ENCODE data around the gene ROS1.

ROS1 gene

DNA sequence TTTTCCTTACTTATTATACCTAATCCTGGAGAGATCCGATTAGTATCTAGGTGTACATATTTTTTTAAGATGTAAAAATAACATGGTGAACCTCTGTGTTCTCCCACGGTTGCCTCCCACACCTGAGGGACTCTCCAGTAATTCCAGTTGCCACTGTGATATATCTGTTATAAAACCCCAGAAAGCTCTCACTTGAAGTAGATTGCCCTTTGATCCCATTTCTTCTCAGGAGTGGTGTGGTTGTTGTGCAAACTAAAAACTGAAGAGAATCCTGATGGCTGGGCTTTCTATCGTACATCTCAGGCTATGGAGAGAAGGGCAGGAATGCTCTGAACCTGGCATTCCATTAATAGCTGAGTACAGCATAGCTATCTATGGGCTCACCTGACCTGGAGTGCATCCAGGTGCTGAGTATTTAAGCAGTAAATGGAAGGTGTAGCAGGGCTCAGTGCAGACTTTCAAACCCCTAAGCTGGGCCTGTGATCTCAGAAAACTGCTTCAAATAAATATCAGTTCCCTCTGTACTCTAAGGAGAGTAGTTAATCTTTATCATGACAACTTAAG is 119.4 kb downstream of the ROS1 start:
- TF ChIP-seq POLR2AphosphoS5 (IDR thresholded peaks at IDR 0.05; ENCODE audit: low read depth, low read length) (no peak), TAF1 (IDR thresholded peaks at IDR 0.05; ENCODE audit: borderline replicate concordance, insufficient read depth, low read length) (no peak), SIN3A (IDR thresholded peaks at IDR 0.05; ENCODE audit: borderline replicate concordance, insufficient read depth, low read length) (no peak), FOXP2 (optimal IDR thresholded peaks at IDR 0.05; ENCODE audit: borderline replicate concordance, extremely low read depth, extremely low read length, insufficient read depth) (no peak)
- TF ChIP-seq, protein P1, sequence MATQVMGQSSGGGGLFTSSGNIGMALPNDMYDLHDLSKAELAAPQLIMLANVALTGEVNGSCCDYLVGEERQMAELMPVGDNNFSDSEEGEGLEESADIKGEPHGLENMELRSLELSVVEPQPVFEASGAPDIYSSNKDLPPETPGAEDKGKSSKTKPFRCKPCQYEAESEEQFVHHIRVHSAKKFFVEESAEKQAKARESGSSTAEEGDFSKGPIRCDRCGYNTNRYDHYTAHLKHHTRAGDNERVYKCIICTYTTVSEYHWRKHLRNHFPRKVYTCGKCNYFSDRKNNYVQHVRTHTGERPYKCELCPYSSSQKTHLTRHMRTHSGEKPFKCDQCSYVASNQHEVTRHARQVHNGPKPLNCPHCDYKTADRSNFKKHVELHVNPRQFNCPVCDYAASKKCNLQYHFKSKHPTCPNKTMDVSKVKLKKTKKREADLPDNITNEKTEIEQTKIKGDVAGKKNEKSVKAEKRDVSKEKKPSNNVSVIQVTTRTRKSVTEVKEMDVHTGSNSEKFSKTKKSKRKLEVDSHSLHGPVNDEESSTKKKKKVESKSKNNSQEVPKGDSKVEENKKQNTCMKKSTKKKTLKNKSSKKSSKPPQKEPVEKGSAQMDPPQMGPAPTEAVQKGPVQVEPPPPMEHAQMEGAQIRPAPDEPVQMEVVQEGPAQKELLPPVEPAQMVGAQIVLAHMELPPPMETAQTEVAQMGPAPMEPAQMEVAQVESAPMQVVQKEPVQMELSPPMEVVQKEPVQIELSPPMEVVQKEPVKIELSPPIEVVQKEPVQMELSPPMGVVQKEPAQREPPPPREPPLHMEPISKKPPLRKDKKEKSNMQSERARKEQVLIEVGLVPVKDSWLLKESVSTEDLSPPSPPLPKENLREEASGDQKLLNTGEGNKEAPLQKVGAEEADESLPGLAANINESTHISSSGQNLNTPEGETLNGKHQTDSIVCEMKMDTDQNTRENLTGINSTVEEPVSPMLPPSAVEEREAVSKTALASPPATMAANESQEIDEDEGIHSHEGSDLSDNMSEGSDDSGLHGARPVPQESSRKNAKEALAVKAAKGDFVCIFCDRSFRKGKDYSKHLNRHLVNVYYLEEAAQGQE (IDR thresholded peaks at IDR 0.05; ENCODE audit: insufficient read depth in 1 of 2, low read depth in 2 of 2, low read length in 2 of 2), result no peak

DNA sequence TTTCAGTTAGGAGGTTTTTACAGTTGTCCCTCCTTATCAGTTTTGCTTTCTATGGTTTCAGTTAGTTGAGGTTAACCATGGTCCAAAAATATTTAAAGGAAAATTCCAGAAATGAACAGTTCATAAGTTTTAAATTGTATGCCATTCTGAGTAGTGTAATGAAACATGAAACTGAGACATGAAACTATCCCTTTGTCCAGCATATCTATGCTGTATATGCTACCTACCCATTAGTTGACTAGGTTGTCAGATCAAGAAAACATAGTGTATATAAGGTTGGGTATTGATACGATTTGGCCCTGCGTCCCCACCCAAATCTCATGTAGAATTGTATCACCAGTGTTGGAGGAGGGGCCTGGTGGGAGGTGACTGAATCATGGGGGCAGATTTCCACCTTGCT is 121.3 kb downstream of the ROS1 start:
- TF ChIP-seq, protein P1 (IDR thresholded peaks at IDR 0.05; ENCODE audit: insufficient read depth in 1 of 2, low read depth in 2 of 2, low read length in 2 of 2), result no peak
- no peak for TF ChIP-seq TAF1 (IDR thresholded peaks at IDR 0.05; ENCODE audit: borderline replicate concordance, insufficient read depth, low read length)
- TF ChIP-seq SIN3A (IDR thresholded peaks at IDR 0.05; ENCODE audit: borderline replicate concordance, insufficient read depth, low read length), result no peak
- no peak for TF ChIP-seq POLR2AphosphoS5 (IDR thresholded peaks at IDR 0.05; ENCODE audit: low read depth, low read length)
- no peak for TF ChIP-seq FOXP2 (optimal IDR thresholded peaks at IDR 0.05; ENCODE audit: borderline replicate concordance, extremely low read depth, extremely low read length, insufficient read depth)

DNA sequence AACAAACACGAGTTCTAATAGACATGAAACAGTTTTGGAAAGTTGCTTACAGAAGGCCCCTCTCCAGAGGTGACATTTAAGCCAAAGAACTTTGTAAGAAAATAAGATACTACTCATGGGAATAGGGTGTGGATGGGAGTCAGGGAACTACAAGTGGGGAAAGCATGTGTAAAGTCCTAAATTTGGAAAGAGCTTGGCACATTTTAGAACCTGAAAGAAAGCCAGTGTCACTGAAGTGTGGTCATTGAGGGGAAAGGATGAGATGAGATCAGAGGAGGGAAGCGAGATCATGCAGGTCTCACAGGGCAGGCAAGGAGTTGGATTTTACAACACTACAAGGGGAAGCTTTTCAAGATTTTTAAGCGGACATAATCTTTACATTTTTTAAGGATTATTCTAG is 122.4 kb downstream of the ROS1 start:
- no peak for TF ChIP-seq POLR2AphosphoS5 (IDR thresholded peaks at IDR 0.05; ENCODE audit: low read depth, low read length)
- TF ChIP-seq FOXP2 (optimal IDR thresholded peaks at IDR 0.05; ENCODE audit: borderline replicate concordance, extremely low read depth, extremely low read length, insufficient read depth), result no peak
- no peak for TF ChIP-seq TAF1 (IDR thresholded peaks at IDR 0.05; ENCODE audit: borderline replicate concordance, insufficient read depth, low read length)
- TF ChIP-seq, protein P1 (IDR thresholded peaks at IDR 0.05; ENCODE audit: insufficient read depth in 1 of 2, low read depth in 2 of 2, low read length in 2 of 2), result no peak
- no peak for TF ChIP-seq SIN3A (IDR thresholded peaks at IDR 0.05; ENCODE audit: borderline replicate concordance, insufficient read depth, low read length)

- no peak for TF ChIP-seq TAF1 (IDR thresholded peaks at IDR 0.05; ENCODE audit: borderline replicate concordance, insufficient read depth, low read length)
- no peak for TF ChIP-seq POLR2AphosphoS5 (IDR thresholded peaks at IDR 0.05; ENCODE audit: low read depth, low read length)
- TF ChIP-seq FOXP2 (optimal IDR thresholded peaks at IDR 0.05; ENCODE audit: borderline replicate concordance, extremely low read depth, extremely low read length, insufficient read depth), result no peak
- TF ChIP-seq, protein P1 (IDR thresholded peaks at IDR 0.05; ENCODE audit: insufficient read depth in 1 of 2, low read depth in 2 of 2, low read length in 2 of 2), result no peak
- no peak for TF ChIP-seq SIN3A (IDR thresholded peaks at IDR 0.05; ENCODE audit: borderline replicate concordance, insufficient read depth, low read length)
Measured at GRCh38 chr6:117298941-117299340, 126.8 kb downstream of the ROS1 start.

Measured in PFSK-1 (cell line).